ENCODE data around the gene GALK2.

- no peak for TF ChIP-seq CTCF (IDR thresholded peaks at IDR 0.05; ENCODE audit: insufficient read depth, low read length, poor library complexity, severe bottlenecking)
- no peak for TF ChIP-seq EZH2phosphoT487 (conservative IDR thresholded peaks at IDR 0.05; ENCODE audit: low read length)
Measured at GRCh38 chr15:49301562-49301961, 131.5 kb downstream of the GALK2 start.
